ENCODE results near the gene SND1. TPM values are rescaled to one million over a fixed set of nuclear protein-coding genes. Genes with fewer than 3 reads are reported as not detected.

SND1 gene
- total RNA-seq, 4 donors from 2014 or later = 64.3 to 77.0 (median 70.4) TPM

DNA sequence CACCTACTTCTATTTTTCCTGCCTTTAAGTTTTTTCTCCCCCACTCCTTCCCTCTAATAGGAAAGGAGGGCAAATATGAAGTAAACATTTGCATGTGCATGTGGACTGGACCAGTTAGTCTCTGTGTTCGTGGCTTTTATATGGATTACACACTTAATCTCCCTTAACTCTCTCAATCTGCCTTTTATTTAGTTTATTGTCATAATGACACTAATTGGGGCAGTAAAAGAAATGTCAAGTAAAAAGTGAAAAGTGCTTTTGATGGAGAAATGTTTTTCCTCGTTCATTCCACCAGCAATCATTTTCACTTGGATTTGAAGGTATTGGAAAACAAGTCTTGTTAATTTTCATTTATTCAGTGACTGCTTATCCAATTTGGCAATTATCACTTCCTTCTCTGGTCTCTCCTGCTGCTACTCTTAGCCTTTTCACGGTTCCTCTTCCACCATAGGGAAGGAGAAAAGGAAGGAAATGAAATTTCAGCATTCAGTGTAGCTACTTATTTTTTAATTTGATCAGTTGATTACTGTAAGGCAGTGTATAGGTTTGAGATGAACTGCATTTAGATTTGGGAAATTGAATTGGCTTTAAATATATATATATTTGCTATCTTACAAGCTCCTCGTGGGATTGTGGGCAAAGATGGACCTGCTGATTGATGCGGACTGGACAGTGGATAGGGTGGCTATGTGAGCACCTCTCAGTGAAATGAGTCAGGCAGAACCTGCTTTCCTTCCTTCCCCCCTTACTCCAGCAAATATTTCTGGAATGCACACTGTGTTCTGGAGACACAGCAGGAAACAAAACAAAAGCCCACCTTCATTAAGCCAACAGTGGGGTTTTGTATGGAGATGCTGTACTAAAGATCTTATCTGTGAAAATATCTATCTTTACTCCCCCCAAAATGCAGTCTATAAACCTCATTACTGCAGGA is 301.7 kb downstream of the SND1 start:
- no peak for DNase-seq
- 64 to 75% methylated on average over 4 to 5 of the region's 5 CpGs for WGBS, 2 donors (ENCODE audit: low coverage in 1 of 2)
- peak overlapping the region in 1 of 4 donors; percentile 57 for H3K27ac ChIP-seq
- peaks cover 0 to 7% (median 0%) of the 10 kb centered on the region in 4 donors for H3K4me1 ChIP-seq
- no peak overlapping the region for H3K4me3 ChIP-seq
- intact Hi-C loops (cut with DNase I; ENCODE audit: low total_unique reads) = no loop called here
- H3K9me3 ChIP-seq = no peaks in the 10 kb centered on the region
- TF ChIP-seq EP300 (IDR thresholded peaks at IDR 0.05; ENCODE audit: low read depth) (no peak), POLR2AphosphoS5 (IDR thresholded peaks at IDR 0.05) (no peak), CTCF (IDR thresholded peaks at IDR 0.05) (no peak), POLR2A (IDR thresholded peaks at IDR 0.05) (no peak)
- H3K36me3 ChIP-seq = no peaks in the 10 kb centered on the region
- H3K27me3 ChIP-seq = no peaks in the 10 kb centered on the region
- in situ Hi-C loops (cut with MboI; ENCODE audit: low pct_ligation_motif_present in 1 of 4, low pct_unique_long_range_greater_than_20kb in 1 of 4, low sequenced_read_pairs in 3 of 4) = no loop called here

DNA sequence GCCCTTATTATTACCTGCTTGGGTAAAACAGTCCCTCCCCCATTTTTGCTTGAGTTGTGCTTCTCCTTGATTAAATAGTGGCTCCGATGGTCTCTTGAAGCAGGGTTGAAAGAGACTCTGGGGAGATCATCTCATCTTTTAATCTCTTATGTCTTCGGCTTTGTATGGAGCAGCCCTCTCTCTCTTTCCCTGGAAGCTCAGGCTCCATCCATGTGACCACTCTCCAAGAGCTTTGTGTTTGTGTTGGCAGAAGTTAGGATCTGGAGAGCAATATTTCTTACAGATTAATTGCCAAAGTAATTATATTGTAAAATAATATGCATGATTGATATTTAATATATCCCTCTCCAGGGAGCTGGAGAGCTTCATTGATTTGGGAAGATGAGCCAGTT is 302.4 kb downstream of the SND1 start:
- no peak for TF ChIP-seq POLR2A (IDR thresholded peaks at IDR 0.05)
- TF ChIP-seq CTCF (IDR thresholded peaks at IDR 0.05) = no peak
- TF ChIP-seq EP300 (IDR thresholded peaks at IDR 0.05; ENCODE audit: low read depth) = no peak
- TF ChIP-seq POLR2AphosphoS5 (IDR thresholded peaks at IDR 0.05) = no peak
- DNase-seq = no peak
- H3K4me3 ChIP-seq = no peak overlapping the region
- H3K4me1 ChIP-seq = peaks cover 0 to 7% (median 0%) of the 10 kb centered on the region in 4 donors
- no peaks in the 10 kb centered on the region for H3K27me3 ChIP-seq
- peak overlapping the region in 2 of 4 donors; percentile 48 to 57 for H3K27ac ChIP-seq
- no peaks in the 10 kb centered on the region for H3K9me3 ChIP-seq
- WGBS, 2 donors (ENCODE audit: low coverage in 1 of 2) = 73 to 83% methylated on average over 1 to 2 of the region's 2 CpGs
- intact Hi-C loops (cut with DNase I; ENCODE audit: low total_unique reads) (no loop called here), in situ Hi-C loops (cut with MboI; ENCODE audit: low pct_ligation_motif_present in 1 of 4, low pct_unique_long_range_greater_than_20kb in 1 of 4, low sequenced_read_pairs in 3 of 4) (no loop called here)
- no peaks in the 10 kb centered on the region for H3K36me3 ChIP-seq

GRCh38 chr7:127955051-127955531 is 303.1 kb downstream of the SND1 start:
- in situ Hi-C loops (cut with MboI; ENCODE audit: low pct_ligation_motif_present in 1 of 4, low pct_unique_long_range_greater_than_20kb in 1 of 4, low sequenced_read_pairs in 3 of 4) (no loop called here), intact Hi-C loops (cut with DNase I; ENCODE audit: low total_unique reads) (no loop called here)
- Histone ChIP-seq H3K4me3 (no peak overlapping the region), H3K27me3 (no peaks in the 10 kb centered on the region), H3K36me3 (no peaks in the 10 kb centered on the region), H3K9me3 (no peaks in the 10 kb centered on the region), H3K27ac (peak overlapping the region in 2 of 4 donors; percentile 48 to 59), H3K4me1 (peaks cover 0 to 7% (median 0%) of the 10 kb centered on the region in 4 donors)
- 71% methylated on average over 7 of the region's 7 CpGs; no CpG with 5 or more reads in 1 of the 2 donors for WGBS, 2 donors (ENCODE audit: low coverage in 1 of 2)
- TF ChIP-seq EP300 (IDR thresholded peaks at IDR 0.05; ENCODE audit: low read depth) = peak; percentile 86
- TF ChIP-seq POLR2A (IDR thresholded peaks at IDR 0.05) = no peak
- TF ChIP-seq CTCF (IDR thresholded peaks at IDR 0.05) = no peak
- peak; percentile 43 to 65 (median 58) for TF ChIP-seq POLR2AphosphoS5 (IDR thresholded peaks at IDR 0.05)
- no peak for DNase-seq

DNA sequence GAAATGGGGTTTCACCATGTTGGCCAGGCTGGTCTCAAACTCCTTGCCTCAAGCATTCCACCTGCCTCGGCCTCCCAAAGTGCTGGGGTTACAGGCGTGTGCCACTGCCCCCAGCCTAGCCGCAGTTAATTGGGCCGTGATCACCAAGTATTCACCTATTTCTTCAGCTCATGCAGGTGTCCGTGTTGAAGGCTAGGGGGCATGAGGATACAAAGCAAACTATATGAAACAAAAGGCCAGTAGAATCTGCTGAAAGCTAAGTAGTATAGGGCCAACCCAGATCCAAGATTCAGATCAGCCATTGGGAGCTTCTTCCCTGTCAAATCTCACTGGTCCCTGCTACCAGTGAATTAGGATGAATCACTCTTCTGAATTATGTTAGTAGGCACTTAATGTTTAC is 305.9 kb downstream of the SND1 start:
- Histone ChIP-seq H3K9me3 (no peaks in the 10 kb centered on the region), H3K27ac (no peak overlapping the region), H3K4me1 (peaks cover 0 to 7% (median 0%) of the 10 kb centered on the region in 4 donors), H3K36me3 (no peaks in the 10 kb centered on the region), H3K4me3 (no peak overlapping the region), H3K27me3 (no peaks in the 10 kb centered on the region)
- WGBS, 2 donors (ENCODE audit: low coverage in 1 of 2) = 85% methylated on average over 5 of the region's 5 CpGs; no CpG with 5 or more reads in 1 of the 2 donors
- intact Hi-C loops (cut with DNase I; ENCODE audit: low total_unique reads) (no loop called here), in situ Hi-C loops (cut with MboI; ENCODE audit: low pct_ligation_motif_present in 1 of 4, low pct_unique_long_range_greater_than_20kb in 1 of 4, low sequenced_read_pairs in 3 of 4) (no loop called here)
- DNase-seq = no peak
- TF ChIP-seq POLR2AphosphoS5 (IDR thresholded peaks at IDR 0.05) (no peak), POLR2A (IDR thresholded peaks at IDR 0.05) (no peak), EP300 (IDR thresholded peaks at IDR 0.05; ENCODE audit: low read depth) (no peak), CTCF (IDR thresholded peaks at IDR 0.05) (no peak)

Measured in transverse colon (tissue), 4 donors.